ENCODE results near the gene ADGRA1. TPM values are rescaled to one million over a fixed set of nuclear protein-coding genes. Genes with fewer than 3 reads are reported as not detected.

ADGRA1 gene
- total and polyA plus RNA-seq, 2 donors (not counting 3 experiments of a cell fraction or from before 2014, with no cell fraction given), result not detected

DNA sequence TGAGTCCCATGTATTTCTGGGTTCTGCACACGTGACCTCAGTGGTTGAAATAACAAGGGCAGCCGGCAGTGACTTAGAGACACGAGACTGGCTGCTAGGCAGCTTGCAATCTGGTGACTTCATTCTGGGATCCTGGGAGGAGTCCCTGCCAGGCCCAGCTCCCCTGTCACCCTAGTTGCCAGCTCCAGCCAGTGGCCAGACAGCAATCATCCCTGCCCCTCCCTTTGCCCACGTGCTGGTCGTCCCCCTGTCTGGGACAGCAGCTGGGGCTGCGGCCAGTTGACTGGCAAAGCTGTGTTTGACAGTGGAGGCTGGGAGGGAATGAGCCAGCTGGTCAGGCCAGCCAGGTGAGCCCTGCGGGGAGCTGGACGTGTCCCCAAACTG, 30.0 kb downstream of the ADGRA1 start:
- H3K4me2 ChIP-seq (ENCODE audit: insufficient read depth, low read length), result no peak overlapping the region
- no peaks in the 10 kb centered on the region for H4K20me1 ChIP-seq (replicated peaks; ENCODE audit: control insufficient read depth, extremely low read depth, insufficient read depth, low read length)
- no peaks in the 10 kb centered on the region for H3K36me3 ChIP-seq (ENCODE audit: control insufficient read depth in 2 of 2, extremely low read depth in 1 of 2, insufficient read depth in 2 of 2, low read length in 2 of 2)
- H3K9me1 ChIP-seq (replicated peaks; ENCODE audit: control insufficient read depth, extremely low read depth, insufficient read depth, low read length), result no peaks in the 10 kb centered on the region
- CTCF ChIA-PET, result no interaction called here
- TF ChIP-seq EZH2 (IDR thresholded peaks at IDR 0.05; ENCODE audit: borderline replicate concordance, low read depth, low read length, severe bottlenecking) (no peak), MYC (IDR thresholded peaks at IDR 0.05; ENCODE audit: low read depth, low read length) (no peak), GATA2 (IDR thresholded peaks at IDR 0.05; ENCODE audit: insufficient read depth, insufficient read length, low read depth, low read length) (no peak), FOS (IDR thresholded peaks at IDR 0.05; ENCODE audit: borderline replicate concordance, insufficient read depth, low read length) (no peak), POLR2AphosphoS5 (IDR thresholded peaks at IDR 0.05; ENCODE audit: insufficient read depth, low read depth, low read length) (no peak), POLR2A (IDR thresholded peaks at IDR 0.05; ENCODE audit: low read depth, low read length) (no peak)
- TF ChIP-seq, protein P1, sequence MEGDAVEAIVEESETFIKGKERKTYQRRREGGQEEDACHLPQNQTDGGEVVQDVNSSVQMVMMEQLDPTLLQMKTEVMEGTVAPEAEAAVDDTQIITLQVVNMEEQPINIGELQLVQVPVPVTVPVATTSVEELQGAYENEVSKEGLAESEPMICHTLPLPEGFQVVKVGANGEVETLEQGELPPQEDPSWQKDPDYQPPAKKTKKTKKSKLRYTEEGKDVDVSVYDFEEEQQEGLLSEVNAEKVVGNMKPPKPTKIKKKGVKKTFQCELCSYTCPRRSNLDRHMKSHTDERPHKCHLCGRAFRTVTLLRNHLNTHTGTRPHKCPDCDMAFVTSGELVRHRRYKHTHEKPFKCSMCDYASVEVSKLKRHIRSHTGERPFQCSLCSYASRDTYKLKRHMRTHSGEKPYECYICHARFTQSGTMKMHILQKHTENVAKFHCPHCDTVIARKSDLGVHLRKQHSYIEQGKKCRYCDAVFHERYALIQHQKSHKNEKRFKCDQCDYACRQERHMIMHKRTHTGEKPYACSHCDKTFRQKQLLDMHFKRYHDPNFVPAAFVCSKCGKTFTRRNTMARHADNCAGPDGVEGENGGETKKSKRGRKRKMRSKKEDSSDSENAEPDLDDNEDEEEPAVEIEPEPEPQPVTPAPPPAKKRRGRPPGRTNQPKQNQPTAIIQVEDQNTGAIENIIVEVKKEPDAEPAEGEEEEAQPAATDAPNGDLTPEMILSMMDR (IDR thresholded peaks at IDR 0.05; ENCODE audit: extremely low read depth in 1 of 2, insufficient read depth in 1 of 2, low read depth in 1 of 2, low read length in 2 of 2), result no peak
- TF ChIP-seq, protein P2, sequence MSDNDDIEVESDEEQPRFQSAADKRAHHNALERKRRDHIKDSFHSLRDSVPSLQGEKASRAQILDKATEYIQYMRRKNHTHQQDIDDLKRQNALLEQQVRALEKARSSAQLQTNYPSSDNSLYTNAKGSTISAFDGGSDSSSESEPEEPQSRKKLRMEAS (IDR thresholded peaks at IDR 0.05; ENCODE audit: insufficient read depth, insufficient read length), result no peak
- intact Hi-C loops (cut with micrococcal nuclease), result no loop called here
- no peaks in the 10 kb centered on the region for H3K79me2 ChIP-seq (ENCODE audit: control insufficient read depth, insufficient read depth, low read length)
- H3K9ac ChIP-seq (replicated peaks; ENCODE audit: extremely low read depth, insufficient read depth, low read length), result no peak overlapping the region
- no peak overlapping the region for H3K27ac ChIP-seq (ENCODE audit: insufficient read depth, low read depth, low read length)
- H3K4me3 ChIP-seq (replicated peaks in 1 of 3; ENCODE audit: insufficient read depth in 1 of 3, low read depth in 1 of 3, low read length in 3 of 3), result no peak overlapping the region
- no peaks in the 10 kb centered on the region for H3K27me3 ChIP-seq (ENCODE audit: control insufficient read depth in 2 of 2, insufficient read depth in 2 of 2, low read length in 2 of 2)
- BruUV-seq (replicated peaks), result no TSS peak
- no peak overlapping the region for H2AFZ ChIP-seq (ENCODE audit: low read depth, low read length)
- POLR2A ChIA-PET, result no interaction called here
- dilution Hi-C loops (cut with MboI; ENCODE audit: extremely low pct_ligation_motif_present, low sequenced_read_pairs), result no loop called here
- H3K9me3 ChIP-seq (replicated peaks; ENCODE audit: control insufficient read depth, insufficient read depth, low read length), result no peaks in the 10 kb centered on the region
- no peak for DNase-seq (ENCODE audit: low read depth, low spot score)
- no peaks in the 10 kb centered on the region for H3K4me1 ChIP-seq (ENCODE audit: control insufficient read depth, extremely low read depth, insufficient read depth, low read length)
- no peak for FAIRE-seq
